ENCODE data around the gene SINHCAF.
"Not testable (repeated sequence)": the region's sequence is repeated elsewhere in the genome, so short reads cannot be mapped to it uniquely, and the experiment has no call there.

The SINHCAF gene

DNA sequence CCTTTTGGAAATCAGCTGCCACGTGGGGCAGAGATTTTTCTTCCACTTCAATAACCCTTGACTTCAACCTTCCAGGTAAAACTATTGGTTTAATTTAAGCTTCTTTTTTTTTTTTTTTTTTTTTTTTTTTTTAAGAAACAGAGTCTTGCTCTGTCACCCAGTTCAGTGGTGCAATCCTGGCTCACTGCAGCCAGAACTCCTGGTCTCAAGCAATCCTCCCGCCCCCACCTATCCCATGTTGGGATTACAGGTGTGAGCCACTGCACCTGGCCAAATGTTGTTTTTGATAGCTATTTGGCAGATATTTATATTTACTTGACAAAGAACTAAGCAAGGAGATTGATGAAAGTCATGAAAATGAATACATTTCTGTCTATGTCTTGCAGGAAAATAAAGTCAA lies 65.1 kb downstream of the SINHCAF start:
- DNase-seq: no peak

DNA sequence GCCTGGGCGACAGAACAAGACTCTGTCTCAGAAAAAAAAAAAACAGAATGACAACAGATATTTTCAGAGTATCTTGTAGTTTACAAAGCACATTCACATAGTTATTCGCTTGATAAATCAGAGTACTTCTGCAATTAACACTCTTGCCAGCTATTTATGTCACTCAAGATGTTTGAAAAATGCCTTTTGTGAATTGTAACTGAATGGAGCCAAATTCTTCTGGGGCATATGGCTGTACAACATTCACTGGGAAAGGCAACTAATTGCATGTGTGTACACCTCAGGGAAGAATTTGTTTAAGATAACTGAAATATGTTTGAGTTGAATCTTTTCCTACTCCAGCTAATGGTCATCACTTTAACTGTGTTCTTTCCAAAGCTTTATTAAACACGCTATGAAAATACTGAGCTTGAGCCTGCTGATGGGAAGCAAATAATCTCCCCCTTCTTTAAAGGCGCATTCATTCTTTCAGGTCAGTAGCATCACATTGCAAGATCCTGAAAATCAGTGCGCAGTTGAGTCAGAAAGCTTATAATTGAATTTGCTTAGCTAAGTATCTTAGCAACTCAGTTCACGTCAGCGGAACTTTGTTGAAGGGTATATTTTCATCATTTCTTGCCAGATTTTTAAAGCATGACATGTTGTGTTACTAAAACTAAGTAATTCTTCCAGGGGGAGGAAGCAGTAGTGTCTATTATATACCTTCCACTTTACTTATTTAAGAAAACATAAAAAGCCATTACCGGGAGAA lies 66.6 kb downstream of the SINHCAF start:
- no peak for DNase-seq

DNA sequence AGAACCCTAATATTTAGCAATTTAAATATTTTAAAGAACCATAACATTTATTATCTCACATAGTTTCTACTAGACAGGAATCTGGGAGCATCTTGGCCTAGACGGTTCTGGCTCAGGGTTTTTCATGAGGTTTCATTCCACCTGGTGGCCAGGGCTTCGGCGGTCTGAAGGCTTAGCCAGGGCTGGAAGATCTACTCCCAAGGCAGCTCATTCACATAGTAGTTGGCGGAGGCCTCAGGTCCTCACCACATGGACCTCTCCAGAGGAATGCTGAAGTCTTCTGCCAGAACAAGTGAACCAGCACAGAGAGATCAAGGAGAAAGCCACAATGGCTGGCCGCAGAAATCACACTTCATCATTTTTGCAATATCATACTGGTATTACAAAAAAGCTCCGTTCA lies 68.2 kb downstream of the SINHCAF start:
- DNase-seq: no peak

DNA sequence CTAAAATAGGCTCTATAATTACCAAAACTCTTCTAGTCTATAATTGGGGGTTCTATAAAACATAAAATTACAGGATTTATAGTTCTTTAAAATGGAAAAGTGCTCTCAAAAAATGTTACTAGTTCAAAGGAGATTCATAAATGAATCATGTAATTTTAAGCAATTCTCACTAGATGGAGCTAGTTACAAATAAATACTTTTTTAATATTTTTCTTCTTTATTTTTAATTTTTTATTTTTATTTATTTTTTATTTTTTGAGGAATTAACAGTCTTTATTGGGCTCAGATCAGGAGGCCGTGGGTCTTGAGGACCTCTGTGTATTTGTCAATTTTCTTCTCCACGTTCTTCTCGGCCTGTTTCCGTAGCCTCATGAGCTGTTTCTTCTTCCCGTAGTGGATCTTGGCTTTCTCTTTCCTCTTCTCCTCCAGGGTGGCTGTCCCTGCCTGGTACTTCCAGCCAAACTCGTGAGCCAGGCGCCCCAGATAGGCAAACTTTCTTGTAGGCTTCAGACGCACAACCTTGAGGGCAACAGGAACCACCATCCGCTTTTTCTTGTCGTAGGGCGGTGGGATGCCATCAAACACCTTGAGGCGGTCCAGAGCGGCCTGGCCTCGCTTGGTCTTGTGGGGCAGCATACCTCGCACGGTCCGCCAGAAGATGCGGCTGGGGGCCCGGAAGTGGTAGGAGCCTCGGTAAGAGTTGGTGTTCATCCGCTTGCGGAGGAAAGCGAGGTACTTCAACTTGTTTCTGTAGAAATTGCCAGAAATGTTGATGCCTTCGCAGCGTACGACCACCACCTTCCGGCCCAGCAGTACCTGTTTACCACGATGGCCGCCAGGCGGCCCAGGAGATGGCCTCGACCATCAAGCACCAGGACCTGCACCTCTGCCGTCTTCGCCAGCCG lies 74.0 kb downstream of the SINHCAF start:
- peak; percentile 28 for DNase-seq

DNA sequence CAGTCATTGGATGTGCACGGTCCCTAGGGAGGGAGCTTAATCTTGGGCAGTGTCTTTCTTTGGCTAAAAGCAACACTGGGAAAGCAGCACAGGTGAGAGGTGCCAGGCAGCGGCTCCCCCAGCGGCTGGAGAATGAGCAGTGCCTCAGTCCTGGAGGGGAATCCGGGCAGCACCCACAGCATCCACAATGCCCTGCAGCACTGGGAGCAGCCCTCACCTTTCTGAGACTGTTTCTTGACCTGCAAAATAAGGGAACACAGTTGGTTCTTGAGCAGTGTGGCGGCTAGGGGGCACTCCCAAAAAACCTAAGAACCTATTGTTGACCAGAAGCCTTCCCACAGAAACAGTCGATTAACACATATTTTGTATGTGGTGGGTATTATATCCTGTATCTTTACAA lies 75.8 kb downstream of the SINHCAF start:
- no peak for DNase-seq

DNA sequence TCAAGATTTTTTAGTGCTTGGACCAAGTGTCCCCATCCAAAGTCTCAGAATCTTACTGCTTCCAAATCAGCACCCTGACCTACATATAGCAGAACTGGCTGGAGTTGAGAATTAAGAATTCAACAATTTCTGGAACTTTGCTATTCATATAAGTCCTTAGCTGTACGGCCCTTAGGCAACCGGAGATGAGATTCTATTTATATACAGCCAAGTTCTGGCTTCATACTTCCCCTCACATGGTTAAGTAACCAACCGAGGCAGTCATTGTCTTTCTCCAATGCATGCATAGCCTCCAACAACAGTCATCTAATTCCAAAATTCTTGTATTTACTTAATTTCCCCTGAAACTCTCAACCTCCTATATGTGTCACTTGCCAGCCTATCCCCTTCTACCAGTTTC lies 76.6 kb downstream of the SINHCAF start:
- DNase-seq: no peak

DNA sequence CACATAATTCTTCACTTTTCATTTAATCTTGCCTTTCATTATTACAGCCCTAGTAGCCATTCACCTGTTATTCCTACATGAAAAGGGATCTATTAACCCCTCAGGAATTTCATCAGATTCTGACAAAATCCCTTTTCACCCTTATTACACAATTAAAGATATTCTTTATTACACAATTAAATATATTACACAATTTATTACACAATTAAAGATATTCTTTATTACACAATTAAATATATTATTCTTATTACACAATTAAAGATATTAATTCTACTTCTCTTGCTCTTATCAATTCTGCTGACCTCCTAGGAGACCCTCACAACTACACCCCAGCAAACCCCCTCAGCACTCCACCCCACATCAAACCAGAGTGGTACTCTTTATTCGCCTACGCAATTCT lies 77.1 kb downstream of the SINHCAF start:
- DNase-seq: no peak

DNA sequence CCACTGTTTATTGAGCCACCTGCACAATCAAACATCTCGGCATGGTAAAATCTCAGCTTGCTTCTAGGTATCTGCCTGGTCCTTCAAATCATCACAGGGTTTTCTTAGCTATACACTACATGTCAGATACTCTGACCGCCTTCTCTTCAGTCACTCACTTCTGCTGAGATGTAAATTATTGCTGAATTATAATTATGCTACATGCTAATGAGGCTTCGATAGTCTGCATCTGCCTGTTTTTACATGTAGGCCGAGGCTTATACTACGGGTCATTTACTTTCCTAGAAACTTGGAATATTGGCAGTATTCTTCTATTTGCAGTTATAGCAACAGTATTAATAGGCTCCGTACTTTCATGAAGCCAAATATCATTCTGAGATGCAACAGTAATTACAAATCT lies 77.6 kb downstream of the SINHCAF start:
- no peak for DNase-seq

DNA sequence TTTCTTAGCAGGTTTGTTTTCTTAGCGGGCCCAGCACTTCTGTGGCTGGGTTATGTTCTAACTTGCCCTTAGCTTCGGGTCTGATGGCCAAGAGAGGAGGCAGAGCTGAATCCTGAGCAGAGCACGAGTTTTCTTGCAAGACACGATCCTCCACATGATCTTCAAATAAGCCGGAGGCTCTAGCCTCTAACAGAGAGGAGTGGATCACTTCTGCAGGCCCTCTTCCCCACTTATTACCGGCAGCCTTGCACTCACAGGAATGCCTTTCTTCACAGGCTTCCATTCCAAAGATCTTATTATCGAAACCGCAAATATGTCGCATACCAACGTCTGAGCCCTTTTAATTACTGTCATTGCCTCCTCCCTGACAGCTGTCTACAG lies 79.5 kb downstream of the SINHCAF start:
- no peak for DNase-seq

DNA sequence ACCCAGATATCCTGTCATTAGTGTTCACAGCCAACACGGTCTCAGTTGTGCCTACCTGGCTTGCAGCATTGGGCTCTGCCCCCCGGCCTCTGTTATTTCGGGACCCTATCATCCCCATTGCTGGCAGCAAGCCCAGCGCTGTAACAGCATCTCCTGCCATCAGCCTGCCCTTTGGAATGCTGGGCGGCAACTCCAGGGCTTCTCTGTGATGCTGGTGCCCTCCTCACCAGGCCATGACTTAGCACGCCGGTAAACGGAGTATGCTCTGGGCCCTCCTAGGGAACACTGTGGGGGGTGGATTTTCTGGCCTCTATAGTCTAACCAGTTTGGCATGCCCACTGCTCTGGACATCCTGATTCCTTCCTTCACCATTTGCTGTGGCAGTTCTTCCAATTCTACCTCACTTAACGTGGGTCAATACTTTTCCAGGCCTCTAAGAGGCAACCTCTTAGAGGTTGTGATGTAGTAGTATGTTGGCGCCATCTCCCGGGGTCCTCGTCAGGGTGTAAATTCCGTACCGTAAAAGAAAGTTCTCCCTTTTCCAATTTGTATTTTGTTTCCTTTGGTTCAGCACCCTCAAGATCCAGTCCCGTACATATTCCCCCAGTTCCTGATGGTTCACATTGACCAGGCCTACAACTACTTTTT lies 80.0 kb downstream of the SINHCAF start:
- DNase-seq: peak; percentile 31

DNA sequence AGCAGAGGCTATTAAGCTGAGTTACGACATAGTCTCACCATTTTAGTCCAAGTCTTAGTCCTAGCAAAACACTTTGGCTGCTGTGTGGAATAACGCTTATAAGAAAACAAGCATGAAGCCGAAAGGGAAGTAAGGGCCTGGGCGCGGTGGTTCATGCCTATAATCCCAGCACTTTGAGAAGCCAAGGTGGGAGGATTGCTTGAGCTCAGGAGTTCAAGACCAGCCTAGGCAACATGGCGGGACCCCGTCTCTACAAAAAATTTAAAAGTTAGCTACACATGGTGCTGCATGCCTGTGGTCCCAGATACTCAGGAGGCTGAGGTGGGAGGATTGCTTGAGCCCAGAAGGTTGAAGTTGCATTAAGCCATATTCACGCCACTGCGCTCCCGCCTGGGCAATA lies 83.5 kb downstream of the SINHCAF start:
- not testable (repeated sequence) for DNase-seq

DNA sequence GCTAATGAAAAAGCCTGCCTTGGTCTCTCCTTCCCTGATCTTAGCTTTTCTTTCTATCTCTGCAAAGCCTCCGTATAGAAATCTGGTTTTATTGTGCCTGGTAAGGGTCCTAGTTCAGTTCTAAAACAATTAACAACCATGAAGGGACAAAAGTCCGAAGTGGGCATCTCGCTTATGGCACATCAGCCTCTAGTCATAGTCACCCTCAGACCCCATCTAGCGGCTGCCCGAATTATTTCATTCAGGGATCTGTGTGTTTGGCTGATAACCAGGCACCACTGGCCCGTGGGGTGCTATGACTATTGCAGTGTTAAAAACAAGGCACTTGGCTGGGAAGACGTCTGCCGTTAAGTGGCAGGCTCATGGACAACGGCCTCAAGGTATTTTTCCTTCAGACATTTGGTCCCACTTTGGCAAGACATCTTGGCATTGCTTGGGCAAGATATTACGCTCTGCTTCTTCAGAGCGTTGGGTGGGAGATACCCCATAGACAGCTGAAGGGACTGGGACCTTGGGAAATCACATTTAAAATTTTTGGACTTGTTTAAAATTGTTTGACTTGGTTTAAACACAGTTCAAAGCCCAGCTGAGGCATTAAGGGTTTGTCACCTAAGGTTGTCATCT lies 87.1 kb downstream of the SINHCAF start:
- peak; percentile 80 for DNase-seq

DNA sequence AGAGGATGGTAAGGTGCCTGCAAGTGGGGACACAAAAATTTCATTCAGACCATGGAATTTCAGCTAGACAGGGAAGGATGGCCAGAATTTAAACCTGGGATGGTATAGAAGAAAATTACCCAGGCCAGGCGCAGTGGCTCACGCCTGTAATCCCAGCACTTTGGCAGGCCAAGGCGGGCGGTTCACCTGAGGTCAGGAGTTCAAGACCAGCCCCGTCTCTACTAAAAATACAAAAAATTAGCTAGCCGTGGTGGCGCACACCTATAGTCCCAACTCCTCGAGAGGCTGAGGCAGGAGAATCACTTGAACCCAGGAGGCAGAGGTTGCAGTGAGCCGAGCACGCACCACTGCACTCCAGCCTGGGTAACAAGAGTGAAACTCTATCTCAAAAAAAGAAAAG lies 87.6 kb downstream of the SINHCAF start:
- DNase-seq: not testable (repeated sequence)

DNA sequence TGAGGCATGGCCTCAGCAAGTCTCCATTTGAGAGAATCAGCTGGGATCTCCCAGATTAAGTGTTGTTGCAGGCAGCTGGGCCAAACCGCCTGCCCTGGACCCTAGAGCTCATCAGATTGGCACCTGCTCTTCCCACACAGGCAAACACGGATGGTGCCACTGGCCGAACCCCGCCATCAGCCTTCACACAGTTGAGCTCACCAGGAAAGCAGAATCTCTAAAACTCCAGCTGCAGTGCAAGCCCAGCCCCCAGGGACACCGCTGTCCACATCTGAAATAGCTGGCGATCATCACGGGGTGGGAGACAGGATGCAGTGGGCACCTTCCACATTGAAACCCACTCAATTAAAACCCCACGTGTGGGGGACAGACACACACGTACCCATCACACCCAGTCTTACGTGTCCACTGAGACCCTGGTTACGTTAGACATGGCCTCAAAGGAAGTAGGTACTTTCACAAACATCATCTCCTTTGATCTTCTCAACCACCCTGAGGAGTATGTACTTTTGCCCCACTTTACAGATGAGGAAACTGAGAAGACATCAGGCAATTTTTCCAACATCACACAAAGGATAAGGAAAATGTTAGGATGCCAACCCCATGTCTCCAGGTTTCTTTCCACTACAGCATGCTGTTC lies 88.8 kb downstream of the SINHCAF start:
- DNase-seq: no peak

DNA sequence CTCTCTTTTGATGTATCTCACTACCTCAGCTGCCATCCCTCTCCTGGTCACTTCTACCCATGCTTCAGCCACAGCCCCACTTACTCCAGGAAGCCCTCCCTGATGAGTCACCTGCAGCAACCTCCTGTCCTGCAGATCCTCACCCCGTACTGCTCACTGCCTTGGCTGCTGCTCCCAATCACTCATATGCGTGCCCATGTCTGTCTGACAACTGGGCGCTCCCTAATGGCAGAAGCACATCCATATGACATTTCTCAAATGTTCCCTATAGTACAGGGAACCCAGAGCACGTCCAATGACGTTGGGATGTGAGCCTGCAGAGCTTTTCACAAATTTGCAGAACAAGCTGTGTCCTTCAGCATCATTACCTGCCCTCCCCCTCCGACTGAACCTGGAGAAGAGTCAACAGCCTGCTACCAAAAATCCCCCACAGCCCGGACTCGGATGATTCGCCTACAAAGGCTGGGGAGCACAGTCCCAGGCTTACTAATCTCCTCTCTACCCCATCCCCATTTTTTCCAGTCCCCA lies 90.0 kb downstream of the SINHCAF start:
- no peak for DNase-seq

DNA sequence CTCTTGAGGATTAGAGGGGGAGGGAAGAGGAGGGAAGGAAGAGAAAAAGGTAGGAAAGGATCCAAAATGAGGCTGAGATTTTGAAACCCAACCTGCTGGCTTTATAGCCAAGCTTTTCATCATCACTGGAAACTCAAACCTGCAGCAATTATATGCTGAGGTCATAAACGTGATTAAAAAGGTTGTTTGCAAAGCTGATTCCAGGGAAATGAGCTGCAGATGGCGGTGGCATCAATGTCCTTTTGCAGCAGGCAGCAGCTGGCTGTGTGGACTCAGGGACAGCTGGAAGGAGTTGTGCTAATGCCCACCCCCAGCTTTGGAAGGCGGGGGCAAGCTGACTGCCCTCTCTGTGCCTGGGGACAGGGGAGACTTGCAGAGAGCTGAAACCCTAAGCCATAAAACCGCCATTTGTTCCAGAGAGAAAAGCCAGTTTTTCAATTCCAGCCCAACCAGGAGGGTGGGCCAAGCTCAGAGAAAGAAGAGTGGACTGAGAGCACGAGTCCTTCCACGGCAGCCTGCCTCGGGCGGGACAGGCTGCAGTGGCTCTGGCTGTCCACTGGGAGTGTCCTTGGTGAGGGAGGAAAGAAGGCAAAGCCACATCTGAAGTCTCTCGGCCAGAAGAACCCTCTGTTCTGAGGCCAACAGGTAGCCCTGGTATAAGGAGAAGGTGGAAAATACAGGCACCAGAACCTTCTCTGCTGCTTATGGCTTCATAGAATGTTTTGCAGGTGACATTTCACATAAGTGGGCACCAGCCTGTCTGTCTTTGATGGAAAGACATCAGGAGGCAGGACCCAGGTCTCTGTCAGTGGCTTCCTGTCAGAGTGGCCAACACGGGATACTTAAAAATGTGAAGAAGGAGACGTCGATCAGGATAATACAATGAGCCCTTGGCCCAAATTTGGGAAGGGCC lies 90.7 kb downstream of the SINHCAF start:
- peak; percentile 82 for DNase-seq

DNA sequence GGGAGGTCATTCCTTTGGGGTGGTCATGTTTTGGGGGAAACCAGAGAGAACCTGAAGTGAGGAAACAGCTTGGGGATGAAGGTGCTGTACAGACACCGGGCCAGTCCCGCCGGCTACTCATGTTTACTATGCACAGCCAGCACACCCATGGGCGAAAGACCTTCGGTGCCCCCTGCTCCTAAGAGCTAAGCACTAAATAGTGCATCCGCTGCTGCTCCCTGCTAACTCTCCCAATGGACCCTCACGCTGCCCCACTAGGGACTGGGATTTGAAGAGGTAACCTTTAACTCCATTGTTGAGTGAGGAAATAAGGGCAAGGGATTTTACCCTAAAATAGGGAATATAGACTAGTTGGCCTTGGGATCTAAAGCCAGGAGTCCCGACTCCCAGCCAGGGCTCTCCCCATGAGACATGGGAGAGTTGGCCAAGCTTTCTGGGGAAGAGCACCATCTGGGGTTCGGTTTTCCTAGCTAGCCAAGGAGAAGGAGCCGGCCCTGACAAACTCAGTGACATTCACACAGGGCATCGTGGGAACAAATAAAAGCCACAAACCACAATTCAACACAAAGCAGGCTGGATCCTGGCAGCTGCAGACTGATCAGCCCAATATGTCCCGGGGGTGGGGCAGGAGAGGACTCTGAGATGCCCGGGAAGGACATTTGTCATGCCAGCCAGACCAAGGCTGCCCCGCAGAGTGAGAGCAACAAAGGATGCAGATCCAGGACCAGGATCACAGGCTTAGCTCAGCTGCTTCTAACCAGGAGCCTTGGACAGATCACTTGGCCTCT lies 91.7 kb downstream of the SINHCAF start:
- DNase-seq: no peak

DNA sequence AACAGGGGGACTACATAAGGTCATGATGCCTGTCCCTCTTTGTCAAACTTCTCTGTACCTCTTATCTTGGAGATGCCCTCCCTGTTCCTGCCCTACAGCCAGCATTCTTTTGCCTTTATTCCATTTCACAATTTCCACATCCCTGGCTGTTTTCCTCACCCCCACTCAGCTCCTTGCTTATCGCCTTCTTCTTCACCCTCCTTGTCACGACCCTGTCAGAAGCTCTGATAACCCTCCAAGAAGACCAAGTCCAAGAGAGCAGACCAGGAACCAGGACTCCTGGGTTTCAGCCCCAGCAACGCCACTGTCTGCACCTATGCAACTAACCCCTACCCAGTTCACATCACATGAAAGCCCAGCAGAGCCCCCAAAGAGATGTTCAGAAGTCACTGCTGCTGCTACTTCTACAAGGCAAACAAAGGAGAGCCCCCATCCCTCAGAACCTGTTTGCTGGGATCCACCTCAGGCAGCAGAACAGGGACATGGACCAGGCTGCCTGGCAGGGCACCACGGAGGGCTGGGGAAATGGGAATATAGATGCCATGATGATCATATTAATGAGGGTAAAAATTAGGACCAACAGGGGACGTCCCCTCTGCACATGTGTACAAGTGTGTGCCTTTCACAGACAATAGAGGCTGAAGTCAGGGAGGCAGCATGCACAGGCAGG lies 92.8 kb downstream of the SINHCAF start:
- no peak for DNase-seq

DNA sequence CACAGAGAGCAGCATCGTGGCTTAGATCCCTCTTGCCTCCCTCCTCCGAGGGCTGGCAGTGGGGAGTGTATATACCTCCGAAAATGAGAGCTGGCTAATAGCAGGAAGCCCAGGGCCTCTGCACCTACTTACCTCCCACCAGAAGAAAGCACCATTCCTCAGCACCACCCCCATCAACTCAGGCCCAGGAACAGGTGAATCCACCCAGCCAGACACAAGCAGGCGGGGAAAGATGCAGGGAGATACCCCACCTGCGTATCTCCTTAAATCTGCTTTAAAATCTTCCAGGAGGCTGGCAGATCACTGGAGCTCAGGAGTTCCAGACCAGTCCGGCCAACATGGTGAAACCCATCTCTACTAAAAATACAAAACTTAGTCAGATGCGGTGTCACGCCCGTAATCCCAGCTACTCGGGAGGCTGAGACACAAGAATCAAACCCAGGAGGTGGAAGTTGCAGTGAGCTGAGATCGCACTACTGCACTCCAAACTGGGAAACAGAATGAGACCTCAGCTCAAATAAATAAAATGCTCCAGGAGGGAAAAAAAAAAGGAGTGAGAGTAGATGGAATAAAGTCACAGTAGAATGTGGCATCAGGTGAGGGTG lies 93.5 kb downstream of the SINHCAF start:
- no peak for DNase-seq

Measured in NCI-H1694 treated with DMSO at 0.1 percent for 48 hours (cell line).